Neural cell (in vitro differentiated cells): ENCODE data around the gene FKRP. TPM values are rescaled to one million over a fixed set of nuclear protein-coding genes. Genes with fewer than 3 reads are reported as not detected.

ENCODE experiments used
- H2AFZ ChIP-seq: fragments of 200-600, 300-800 bp; sonication (generic), shearing (Covaris generic); 2 replicates; pipeline ENCODE4 v1.6.0; 2014; ENCODE audit warnings: low read depth, mild to moderate bottlenecking, antibody characterized with exemption, low read length, moderate library complexity
- H3F3A ChIP-seq: fragments of 200-600 bp; shearing (Covaris generic); 2 replicates; pipeline ENCODE4 v1.6.1; 2016; ENCODE audit warnings: mild to moderate bottlenecking, moderate library complexity, mixed read lengths, antibody characterized with exemption, low read length; ENCODE audit not compliant: insufficient read depth, poor library complexity, severe bottlenecking
- H3K27ac ChIP-seq: fragments of 200-600, 300-800 bp; sonication (generic), shearing (Covaris generic); 2 replicates; pipeline ENCODE4 v1.5.1; 2014; ENCODE audit warnings: mild to moderate bottlenecking, low read length, moderate library complexity
- H3K27me3 ChIP-seq: fragments of 300-800, 200-600 bp; sonication (generic), shearing (Covaris generic); 2 replicates; pipeline ENCODE4 v1.6.0; 2014; ENCODE audit warnings: mild to moderate bottlenecking, low read depth, low read length, moderate library complexity; ENCODE audit not compliant: insufficient read depth
- H3K36me3 ChIP-seq: fragments of 300-800, 200-600 bp; sonication (generic), shearing (Covaris generic); 2 replicates; pipeline ENCODE4 v1.5.1; 2014; ENCODE audit warnings: mild to moderate bottlenecking, antibody characterized with exemption, low read length, moderate library complexity; ENCODE audit not compliant: insufficient read depth
- H3K4me2 ChIP-seq: fragments of 300-800, 200-600 bp; sonication (generic), shearing (Covaris generic); 2 replicates; pipeline ENCODE4 v1.6.0; 2014; ENCODE audit warnings: mild to moderate bottlenecking, low read length
- H3K4me3 ChIP-seq: fragments of 300-800, 200-600 bp; sonication (generic), shearing (Covaris generic); 2 replicates; pipeline ENCODE4 v1.5.1; 2014; ENCODE audit warnings: mild to moderate bottlenecking, low read length, moderate library complexity
- H3K79me2 ChIP-seq: fragments of 200-600 bp; shearing (Covaris generic); replicated peaks from 2 replicates; pipeline ENCODE4 v1.6.0; 2014; ENCODE audit warnings: mild to moderate bottlenecking, low read length, moderate library complexity; ENCODE audit not compliant: insufficient read depth
- H3K9ac ChIP-seq: fragments of 300-800, 200-600 bp; sonication (generic), shearing (Covaris generic); 2 replicates; pipeline ENCODE4 v1.6.1; 2016; ENCODE audit warnings: mild to moderate bottlenecking, low read length, mixed read lengths
- H3K9me2 ChIP-seq: fragments of 200-600 bp; shearing (Covaris generic); 2 replicates; pipeline ENCODE4 v1.6.1; 2016; ENCODE audit warnings: mild to moderate bottlenecking, low read length, mixed read lengths; ENCODE audit not compliant: insufficient read depth
- H3K9me3 ChIP-seq: fragments of 200-600, 300-800 bp; sonication (generic), shearing (Covaris generic); 2 replicates; pipeline ENCODE4 v1.6.1; 2016; ENCODE audit warnings: mild to moderate bottlenecking, mixed run types, low read length, moderate library complexity, mixed read lengths
- H4K20me1 ChIP-seq: fragments of 200-600 bp; shearing (Covaris generic); 2 replicates; pipeline ENCODE4 v1.6.1; 2016; ENCODE audit warnings: mild to moderate bottlenecking, mixed run types; ENCODE audit not compliant: insufficient read depth
- CTCF ChIP-seq: fragments of 450-650 bp; IDR thresholded peaks from 2 replicates; pipeline ENCODE4 v1.5.1; 2014; ENCODE audit warnings: antibody characterized with exemption, mild to moderate bottlenecking, moderate library complexity; ENCODE audit not compliant: poor library complexity, severe bottlenecking
- EP300 ChIP-seq: fragments of 450-650 bp; conservative IDR thresholded peaks from 2 replicates; pipeline ENCODE4 v1.6.1; 2014; ENCODE audit warnings: antibody characterized with exemption, mild to moderate bottlenecking, moderate library complexity; ENCODE audit not compliant: poor library complexity, severe bottlenecking
- EZH2 ChIP-seq: fragments of 200-600, 300-800 bp; shearing (Covaris generic), sonication (generic); IDR thresholded peaks from 2 replicates; pipeline ENCODE4 v1.6.1; 2014; ENCODE audit warnings: antibody characterized with exemption, low read length, borderline replicate concordance, mild to moderate bottlenecking; ENCODE audit not compliant: insufficient read depth, poor library complexity, severe bottlenecking
- MXI1 ChIP-seq: fragments of 450-650 bp; conservative IDR thresholded peaks from 2 replicates; pipeline ENCODE4 v1.6.1; 2014; ENCODE audit warnings: antibody characterized with exemption, mild to moderate bottlenecking; ENCODE audit not compliant: poor library complexity, severe bottlenecking
- POLR2AphosphoS5 ChIP-seq: IDR thresholded peaks from 2 replicates; pipeline ENCODE4 v1.6.1; 2012
- RAD21 ChIP-seq: fragments of 450-650 bp; conservative IDR thresholded peaks from 2 replicates; pipeline ENCODE4 v1.6.1; 2014; ENCODE audit warnings: antibody characterized with exemption, mild to moderate bottlenecking, moderate library complexity
- REST ChIP-seq: IDR thresholded peaks from 2 replicates; pipeline ENCODE4 v1.6.1; 2012; ENCODE audit warnings: borderline replicate concordance
- SMC3 ChIP-seq: fragments of 450-650 bp; conservative IDR thresholded peaks from 2 replicates; pipeline ENCODE4 v1.6.1; 2014; ENCODE audit warnings: antibody characterized with exemption, mild to moderate bottlenecking, moderate library complexity; ENCODE audit not compliant: poor library complexity
- TAF1 ChIP-seq: IDR thresholded peaks from 2 replicates; pipeline ENCODE4 v1.6.1; 2012; ENCODE audit warnings: low read depth
- polyA plus RNA-seq: library from polyadenylated mRNA; depleted of rRNA; stranded (reverse); fragments of >200 nt; gene quantifications from 2 replicates; pipeline ENCODE4 v1.2.3, GENCODE V29; 2014

FKRP gene
- polyA plus RNA-seq, 1 donor from 2014 or later: 27.8 TPM

- no peaks in the 10 kb centered on the region for H4K20me1 ChIP-seq
These were observed 22.8 kb upstream of the FKRP start for GRCh38 chr19:46723023-46723461.

GRCh38 chr19:46723471-46723870 lies 22.4 kb upstream of the FKRP start:
- peaks cover 3% of the 10 kb centered on the region for H3K36me3 ChIP-seq
- no peak overlapping the region for H2AFZ ChIP-seq
- no peak overlapping the region for H3K27ac ChIP-seq
- no peaks in the 10 kb centered on the region for H3K9me3 ChIP-seq
- H3K4me2 ChIP-seq: no peak overlapping the region
- no peaks in the 10 kb centered on the region for H3K27me3 ChIP-seq
- no peak overlapping the region for H3K4me3 ChIP-seq
- no peaks in the 10 kb centered on the region for H3K79me2 ChIP-seq
- H3F3A ChIP-seq: no peaks in the 10 kb centered on the region
- H4K20me1 ChIP-seq: no peaks in the 10 kb centered on the region
- no peaks in the 10 kb centered on the region for H3K9me2 ChIP-seq
- H3K9ac ChIP-seq: no peak overlapping the region
- no peak for TF ChIP-seq CTCF
- no peak for TF ChIP-seq EP300
- TF ChIP-seq MXI1: no peak
- no peak for TF ChIP-seq SMC3
- no peak for TF ChIP-seq RAD21
- TF ChIP-seq TAF1: no peak
- TF ChIP-seq EZH2: no peak

More at GRCh38 chr19:46723023-46723461, 22.8 kb upstream of the FKRP start:
- Histone ChIP-seq H3K4me2 (no peak overlapping the region), H3K9me2 (no peaks in the 10 kb centered on the region), H3K4me3 (no peak overlapping the region), H3K27me3 (no peaks in the 10 kb centered on the region), H3K27ac (no peak overlapping the region), H3K9me3 (no peaks in the 10 kb centered on the region), H3K79me2 (no peaks in the 10 kb centered on the region), H2AFZ (no peak overlapping the region), H3F3A (no peaks in the 10 kb centered on the region), H3K36me3 (peaks cover 3% of the 10 kb centered on the region), H3K9ac (no peak overlapping the region)
- TF ChIP-seq RAD21 (no peak), EZH2 (no peak), POLR2AphosphoS5 (no peak), CTCF (no peak), MXI1 (no peak), SMC3 (no peak), EP300 (no peak), TAF1 (no peak), REST (no peak)
